GM12878 (cell line): ENCODE data around the gene ZNF688. TPM values are rescaled to one million over a fixed set of nuclear protein-coding genes. Genes with fewer than 3 reads are reported as not detected.

Experiments used
- ATAC-seq: fragments of 200-7000 bp; cut with Tn5 transposase; 3 replicates; pipeline ENCODE4 v1.9.1; 2020; ENCODE audit warnings: mild to moderate bottlenecking, moderate library complexity
- BruUV-seq: library from RNA; stranded (reverse); fragments of 400-500 nt; replicated peaks from 2 replicates; lab custom pipeline; 2021; lab: Mats Ljungman, UMichigan
- CTCF ChIA-PET: fragments of 300-600 bp; sonication (Branson Sonifier 250); formaldehyde crosslinking; extraction: SDS; loops from one replicate; lab custom pipeline; 2021; ENCODE audit warnings: inconsistent platforms; lab: Yijun Ruan, JAX
- POLR2A ChIA-PET: fragments of 350-600 bp; formaldehyde crosslinking; extraction: SDS; loops from one replicate; lab custom pipeline; 2021; ENCODE audit warnings: inconsistent platforms; lab: Charles Lee
- RAD21 ChIA-PET: fragments of 300-600 bp; sonication (Branson Sonifier 250); formaldehyde crosslinking; loops from one replicate; lab custom pipeline; 2023; ENCODE audit warnings: antibody characterized with exemption; ENCODE audit not compliant: unreplicated experiment; lab: Charles Lee
- SMC1A ChIA-PET: fragments of 300-600 bp; sonication (Branson Sonifier 250); formaldehyde crosslinking; loops from one replicate; lab custom pipeline; 2023; ENCODE audit not compliant: unreplicated experiment, uncharacterized antibody; lab: Charles Lee
- DNase-seq: peaks from one replicate; pipeline ENCODE4 v3.0.0-alpha.2; 2011; ENCODE audit warnings: low read depth, low spot score
- FAIRE-seq: peaks from 3 replicates; lab custom pipeline; 2011; peaks lifted over from hg19 to GRCh38; lab: Jason Lieb, UNC
- H2AFZ ChIP-seq: 2 replicates; pipeline ENCODE4 v1.6.0; 2011; ENCODE audit warnings: low read depth, low read length, control low read depth; ENCODE audit not compliant: control insufficient read depth
- H3K27ac ChIP-seq: 2 replicates; pipeline ENCODE4 v1.5.1; 2011; ENCODE audit warnings: control low read depth; ENCODE audit not compliant: control insufficient read depth, insufficient read depth
- H3K27me3 ChIP-seq, 2 experiments: replicated peaks in 1 of 2; 2 replicates each; pipeline versions ENCODE4 v1.6.0 to v1.6.1; 2011; ENCODE audit warnings: low read length in 1 of 2; ENCODE audit not compliant: control insufficient read depth in 2 of 2, insufficient read depth in 2 of 2
- H3K36me3 ChIP-seq, 2 experiments: 2 replicates each; pipeline ENCODE4 v1.5.1; 2011; ENCODE audit warnings: low read length in 1 of 2; ENCODE audit not compliant: control insufficient read depth in 2 of 2, insufficient read depth in 2 of 2
- H3K4me1 ChIP-seq: 2 replicates; pipeline ENCODE4 v1.6.1; 2011; ENCODE audit warnings: mild to moderate bottlenecking, low read length, moderate library complexity, mixed read lengths; ENCODE audit not compliant: control insufficient read depth, insufficient read depth
- H3K4me2 ChIP-seq: 2 replicates; pipeline ENCODE4 v1.6.0; 2011; ENCODE audit warnings: control low read depth; ENCODE audit not compliant: control insufficient read depth, insufficient read depth
- H3K4me3 ChIP-seq: fragments of 200-600 bp; sonication (generic); 2 replicates; pipeline ENCODE4 v1.5.1; 2016
- H3K79me2 ChIP-seq: 2 replicates; pipeline ENCODE4 v1.6.0; 2011; ENCODE audit warnings: low read length; ENCODE audit not compliant: control insufficient read depth, insufficient read depth
- H3K9ac ChIP-seq: 2 replicates; pipeline ENCODE4 v1.8.0; 2011; ENCODE audit warnings: low read length, control low read depth, mixed read lengths; ENCODE audit not compliant: control insufficient read depth, insufficient read depth
- H3K9me3 ChIP-seq: replicated peaks from 3 replicates; pipeline ENCODE4 v1.5.1; 2011; ENCODE audit warnings: mild to moderate bottlenecking, low read length; ENCODE audit not compliant: control insufficient read depth, insufficient read depth
- H4K20me1 ChIP-seq: 2 replicates; pipeline ENCODE4 v1.6.0; 2011; ENCODE audit not compliant: control insufficient read depth, insufficient read depth
- BMI1 ChIP-seq: fragments of 450-650 bp; IDR thresholded peaks from 2 replicates; pipeline ENCODE4 v1.6.1; 2016; ENCODE audit warnings: mild to moderate bottlenecking, moderate library complexity, borderline replicate concordance
- DPF2 ChIP-seq: fragments of 450-650 bp; IDR thresholded peaks from 2 replicates; pipeline ENCODE4 v1.6.1; 2017; ENCODE audit warnings: mild to moderate bottlenecking
- GABPA ChIP-seq: IDR thresholded peaks from 2 replicates; pipeline ENCODE4 v1.6.1; 2014; ENCODE audit warnings: antibody characterized with exemption, low read depth, mild to moderate bottlenecking, inconsistent platforms
- JUND ChIP-seq: IDR thresholded peaks from 2 replicates; pipeline ENCODE4 v1.6.1; 2012; ENCODE audit warnings: low read depth, mild to moderate bottlenecking, low read length, improper control_type of control experiment, moderate library complexity
- KDM1A ChIP-seq: fragments of 200-600 bp; sonication (generic); IDR thresholded peaks from 2 replicates; pipeline ENCODE4 v1.6.1; 2016; ENCODE audit warnings: borderline replicate concordance
- LARP7 ChIP-seq: fragments of 450-650 bp; IDR thresholded peaks from 2 replicates; pipeline ENCODE4 v1.6.1; 2017; ENCODE audit warnings: mild to moderate bottlenecking
- MTA2 ChIP-seq: fragments of 450-650 bp; IDR thresholded peaks from 2 replicates; pipeline ENCODE4 v1.6.1; 2016; ENCODE audit warnings: low read depth, mild to moderate bottlenecking, moderate library complexity
- PBX3 ChIP-seq: IDR thresholded peaks from 2 replicates; pipeline ENCODE4 v1.6.1; 2011; ENCODE audit warnings: mild to moderate bottlenecking, low read depth, low read length, moderate library complexity; ENCODE audit not compliant: insufficient replicate concordance
- PRDM15 ChIP-seq: fragments of 450-650 bp; formaldehyde crosslinking; IDR thresholded peaks from 2 replicates; pipeline ENCODE4 v1.4.0; 2020; ENCODE audit warnings: mild to moderate bottlenecking, moderate library complexity
- SPI1 ChIP-seq: IDR thresholded peaks from 2 replicates; pipeline ENCODE4 v1.6.1; 2011; ENCODE audit warnings: low read depth, mild to moderate bottlenecking, low read length, moderate library complexity, borderline replicate concordance; ENCODE audit not compliant: insufficient read depth
- ZBTB33 ChIP-seq: fragments of 450-650 bp; IDR thresholded peaks from 2 replicates; pipeline ENCODE4 v1.6.1; 2017; ENCODE audit warnings: mild to moderate bottlenecking
- ZNF687 ChIP-seq: fragments of 450-650 bp; IDR thresholded peaks from 2 replicates; pipeline ENCODE4 v1.6.1; 2017; ENCODE audit warnings: mild to moderate bottlenecking, moderate library complexity
- WGBS: methylation state at CpG from one replicate; pipeline ENCODE4 v1.1.6; 2016; ENCODE audit warnings: low lambda C conversion rate; ENCODE audit not compliant: insufficient replicate concordance, insufficient coverage; ENCODE audit errors: missing lambda C conversion rate; 5-methylcytosine and 5-hydroxymethylcytosine counted together
- in situ Hi-C: fragments of 300-500 bp; cut with MboI; formaldehyde crosslinking; loops from 9 replicates; pipeline ENCODE4 v1.14.3; 2018; ENCODE audit warnings: mixed read lengths
- intact Hi-C: fragments of 100-400 bp; cut with micrococcal nuclease; formaldehyde crosslinking; loops from one replicate; pipeline ENCODE4 v1.14.2; 2022; ENCODE audit not compliant: unreplicated experiment
- polyA plus RNA-seq, 11 experiments: library from polyadenylated mRNA; depleted of rRNA in 4 of 11; unstranded in 6 of 11; stranded (reverse) in 5 of 11; fragments of >200 nt; fragmentation: Nextera tagmentation in 4 of 11; fragmentation: Illumina TruSeq in 1 of 11; extraction: Ambion mirVana in 4 of 11; extraction: Trizol in 1 of 11; gene quantifications; 1 replicate in 1 of 11; 2 replicates in 10 of 11; pipeline versions ENCODE4 v1.2.1 to v1.2.3, GENCODE V29; 2011 to 2016; ENCODE audit warnings: inconsistent platforms in 2 of 11, missing spikeins in 2 of 11, low read depth in 1 of 11
- total RNA-seq, 4 experiments: library from RNA; depleted of rRNA in 3 of 4; stranded (reverse); fragments of >200 nt in 3 of 4; fragmentation: Illumina TruSeq in 1 of 4; extraction: Trizol in 1 of 4; gene quantifications; 2 replicates each; pipeline versions ENCODE4 v1.2.1 to v1.2.3, GENCODE V29; 2013 to 2021

ZNF688 gene
- total and polyA plus RNA-seq, 10 of the 15 experiments (the other 5 are each of a cell fraction or from before 2014, with no cell fraction given): 0.14 to 17.4 (median 10.6) TPM

GRCh38 chr16:30535777-30536190 is 35.7 kb downstream of the ZNF688 start:
- in situ Hi-C loops: no loop called here
- peak overlapping the region; percentile 87 for H3K4me2 ChIP-seq
- TF ChIP-seq MTA2: no peak
- no peak for TF ChIP-seq PRDM15 (CRISPR knock-in tag)
- no peak for TF ChIP-seq KDM1A
- TF ChIP-seq BMI1: no peak
- TF ChIP-seq JUND: no peak
- TF ChIP-seq SPI1: 0 out of 2 replicates have a peak, but pooled peaks have one; percentile 1
- TF ChIP-seq LARP7: no peak
- no peak for TF ChIP-seq PBX3
- TF ChIP-seq ZBTB33: no peak
- peak; percentile 84 for TF ChIP-seq ZNF687
- peak; percentile 93 for TF ChIP-seq DPF2
- TF ChIP-seq GABPA: no peak

More at GRCh38 chr16:30535777-30536190, 35.7 kb downstream of the ZNF688 start:
- FAIRE-seq (peak; percentile 76), DNase-seq (peak; percentile 34), ATAC-seq (peak; percentile 81)
- ChIA-PET RAD21 (interaction anchor here (0.7 to 5.2 kb wide), 38 partner anchors 9 to 166 kb away, joined by 3 to 129 read pairs (median 6); partner anchors contain the start of genes DCTPP1, FBRS, PRR14 and SEPHS2), POLR2A (interaction anchor here (0.6 to 5.2 kb wide), 27 partner anchors 8 to 167 kb away, joined by 3 to 109 read pairs (median 6); partner anchors contain the start of genes DCTPP1, FBRS, ITGAL and ZNF688), CTCF (interaction anchor here (0.6 to 4.7 kb wide), 51 partner anchors 9 to 444 kb away, joined by 3 to 81 read pairs (median 6); partner anchors contain the start of genes DCTPP1, FBRS, ITGAL and SEPHS2), SMC1A (interaction anchor here (0.6 to 4.7 kb wide), 44 partner anchors 10 to 157 kb away, joined by 3 to 47 read pairs (median 4); partner anchors contain the start of genes DCTPP1, FBRS, ITGAL and SEPHS2)
- Histone ChIP-seq H3K9ac (peak overlapping the region; percentile 96), H3K27me3 (no peaks in the 10 kb centered on the region), H3K79me2 (peaks cover 27% of the 10 kb centered on the region), H3K4me1 (no peaks in the 10 kb centered on the region), H3K36me3 (peaks cover 2 to 3% of the 10 kb centered on the region in 2 experiments; a peak in 1 of 4 replicates), H3K9me3 (no peaks in the 10 kb centered on the region), H2AFZ (peak overlapping the region; percentile 62), H4K20me1 (no peaks in the 10 kb centered on the region), H3K4me3 (peak overlapping the region; percentile 90), H3K27ac (peak overlapping the region; percentile 85)
- 5% methylated on average over 12 of the region's 12 CpGs for WGBS
- no TSS peak for BruUV-seq
- intact Hi-C loops: loop anchor here (1.0 to 5.0 kb wide), 5 partner anchors 23 to 105 kb away; partner anchors contain the start of genes DCTPP1, SEPHS2, ZNF764 and ZNF785
